Hematopoietic multipotent progenitor cell treated with erythropoietin and hydrocortisone succinate and interleukin-3 and kit ligand, for 4 days (in vitro differentiated cells): Measurements from ENCODE around the gene COX5B.
"Not testable (repeated sequence)": the region's sequence is repeated elsewhere in the genome, so short reads cannot be mapped to it uniquely, and the experiment has no call there.

Source experiments
- DNase-seq: peaks from one replicate; pipeline ENCODE4 v3.0.0-alpha.2; 2015

The COX5B gene

GRCh38 chr2:97654791-97655190 is 8.9 kb downstream of the COX5B start:
- DNase-seq, result no peak

- DNase-seq, result no peak
These were observed 10.4 kb downstream of the COX5B start for GRCh38 chr2:97656129-97656755.

GRCh38 chr2:97656905-97657587 is 11.2 kb downstream of the COX5B start:
- DNase-seq, result no peak

- DNase-seq, result no peak
These were observed 12.3 kb downstream of the COX5B start for GRCh38 chr2:97657986-97658690.

GRCh38 chr2:97658691-97659157 is 12.9 kb downstream of the COX5B start:
- no peak for DNase-seq

- DNase-seq, result no peak
These were observed 13.6 kb downstream of the COX5B start for GRCh38 chr2:97659256-97660043.

- DNase-seq, result no peak
These were observed 14.3 kb downstream of the COX5B start for GRCh38 chr2:97660044-97660774.

- no peak for DNase-seq
These were observed 15.0 kb downstream of the COX5B start for GRCh38 chr2:97660775-97661389.

- no peak for DNase-seq
These were observed 16.1 kb downstream of the COX5B start for GRCh38 chr2:97661927-97662326.

GRCh38 chr2:97662386-97662894 is 16.6 kb downstream of the COX5B start:
- peak; percentile 71 for DNase-seq

- DNase-seq, result peak; percentile 89
These were observed 17.2 kb downstream of the COX5B start for GRCh38 chr2:97662895-97663625.

GRCh38 chr2:97663626-97663961 is 17.7 kb downstream of the COX5B start:
- DNase-seq, result no peak

- DNase-seq, result peak; percentile 99
These were observed 18.2 kb downstream of the COX5B start, which contains the start of gene ACTR1B for GRCh38 chr2:97663962-97664635. Gene ACTR1B (minus strand): TSS chr2:97664044. CDS start chr2:97663890, 154 bp downstream.

GRCh38 chr2:97664636-97664970 is 18.7 kb downstream of the COX5B start:
- no peak for DNase-seq

GRCh38 chr2:97669448-97669847 is 23.6 kb downstream of the COX5B start, which contains the start of gene C2orf92:
Gene C2orf92 (plus strand): TSS chr2:97669713. CDS start chr2:97669789, 76 bp downstream.
- no peak for DNase-seq

- DNase-seq, result no peak
These were observed 24.6 kb downstream of the COX5B start for GRCh38 chr2:97670471-97670870.

GRCh38 chr2:97671526-97671925 is 25.7 kb downstream of the COX5B start:
- DNase-seq, result no peak

- not testable (repeated sequence) for DNase-seq
These were observed 26.8 kb downstream of the COX5B start for GRCh38 chr2:97672606-97673140.

- peak; percentile 62 for DNase-seq
These were observed 27.5 kb downstream of the COX5B start for GRCh38 chr2:97673182-97673914.
